GM12891 (cell line): ENCODE measurements around the gene HDAC4.

ENCODE experiments used
- POLR2A ChIP-seq: IDR thresholded peaks from 2 replicates; pipeline ENCODE4 v1.6.1; 2011; ENCODE audit warnings: low read depth, low read length, control low read depth
- POLR2AphosphoS5 ChIP-seq: IDR thresholded peaks from 2 replicates; pipeline ENCODE4 v1.6.1; 2011; ENCODE audit warnings: low read depth, low read length, control low read depth

GRCh38 chr2:239124152-239124899 lies 276.5 kb downstream of the HDAC4 start:
- TF ChIP-seq POLR2A: no peak
- no peak for TF ChIP-seq POLR2AphosphoS5
